Stimulated activated CD4-positive, alpha-beta T cell treated with anti-CD3 and anti-CD28 coated beads, Interleukin-2, amount 100 ng/mL, for 4 hours (primary cell): Measurements from ENCODE around the gene MARCHF6.
"Not testable (repeated sequence)": the region's sequence is repeated elsewhere in the genome, so short reads cannot be mapped to it uniquely, and the experiment has no call there.

ENCODE experiments used
- DNase-seq: peaks from one replicate; pipeline ENCODE4 v3.0.0-alpha.2; 2020; ENCODE audit warnings: low read depth

The MARCHF6 gene

GRCh38 chr5:10376544-10376943 lies 23.0 kb downstream of the MARCHF6 start:
- DNase-seq = no peak

GRCh38 chr5:10377081-10377480 lies 23.6 kb downstream of the MARCHF6 start:
- no peak for DNase-seq

- DNase-seq = no peak
Observed at GRCh38 chr5:10381803-10382202, 28.3 kb downstream of the MARCHF6 start.

- DNase-seq = no peak
Observed at GRCh38 chr5:10384483-10384882, 31.0 kb downstream of the MARCHF6 start.

DNA sequence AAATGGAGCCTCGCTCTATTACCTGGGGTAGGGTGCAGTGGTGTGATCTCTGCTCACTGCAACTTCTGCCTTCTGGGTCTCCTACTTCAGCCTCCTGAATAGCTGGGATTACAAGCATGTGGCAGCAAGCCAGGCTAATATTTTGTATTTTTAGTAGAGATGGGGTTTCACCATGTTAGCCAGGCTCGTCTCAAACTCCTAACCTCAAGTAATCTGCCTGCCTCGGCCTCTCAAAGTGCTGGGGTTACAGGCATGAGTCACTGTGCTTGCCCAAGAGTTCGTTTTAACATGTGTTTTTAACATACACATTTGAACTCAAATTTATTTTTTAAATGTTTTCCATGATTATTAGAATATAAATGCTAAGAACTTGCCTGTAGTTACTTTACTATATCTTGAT lies 34.2 kb downstream of the MARCHF6 start:
- no peak for DNase-seq

DNA sequence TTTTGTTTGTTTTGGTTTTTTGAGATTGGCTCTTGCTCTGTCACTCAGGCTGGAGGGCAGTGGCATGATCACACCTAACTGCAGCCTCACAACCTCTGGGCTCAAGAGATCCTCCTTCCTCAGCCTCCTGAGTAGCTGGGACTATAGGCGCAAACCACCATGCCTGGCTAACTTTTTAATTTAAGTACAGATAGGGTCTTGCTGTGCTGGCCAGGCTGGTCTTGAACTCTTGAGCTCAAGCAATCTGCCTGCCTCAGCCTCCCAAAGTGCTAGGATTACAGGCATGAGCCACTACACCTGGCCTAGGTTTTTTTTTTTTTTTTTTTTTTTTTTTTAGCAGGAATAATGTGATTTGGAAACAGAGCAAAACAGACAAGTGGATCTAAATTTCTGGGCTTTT lies 37.6 kb downstream of the MARCHF6 start:
- DNase-seq = no peak

DNA sequence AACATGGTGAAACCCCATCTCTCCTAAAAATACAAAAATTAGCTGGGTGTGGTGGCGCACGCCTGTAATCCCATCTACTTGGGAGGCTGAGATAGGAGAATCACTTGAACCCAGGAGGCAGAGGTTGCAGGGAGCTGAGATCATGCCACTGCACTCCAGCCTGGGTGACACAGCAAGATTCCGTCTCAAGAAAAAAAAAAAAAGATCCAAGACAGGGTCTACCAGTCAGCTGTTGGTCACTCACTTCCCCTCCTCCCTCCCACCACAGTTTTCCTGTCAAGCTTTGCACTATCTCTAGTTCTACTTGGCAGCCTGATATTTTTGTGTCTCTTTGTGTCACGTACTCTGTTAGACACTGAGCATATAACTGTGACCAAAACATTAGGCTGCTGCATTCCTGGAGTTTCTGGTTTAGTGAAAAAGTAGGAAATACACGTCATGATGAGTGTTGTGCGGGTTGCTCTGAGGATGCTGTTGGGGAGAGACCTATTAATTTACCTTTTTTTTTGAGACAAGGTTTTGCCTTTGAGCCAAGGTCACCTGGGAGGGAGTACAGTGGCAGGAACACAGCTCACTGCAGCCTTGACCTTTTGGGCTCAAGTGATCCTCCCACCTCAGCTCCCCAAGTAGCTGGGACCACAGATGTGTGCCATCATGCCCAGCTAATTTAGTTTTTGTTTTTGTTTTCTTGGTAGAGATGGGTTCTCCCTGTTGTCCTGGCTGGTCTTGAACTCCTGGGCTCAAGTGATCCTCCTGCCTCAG lies 39.3 kb downstream of the MARCHF6 start:
- not testable (repeated sequence) for DNase-seq

DNA sequence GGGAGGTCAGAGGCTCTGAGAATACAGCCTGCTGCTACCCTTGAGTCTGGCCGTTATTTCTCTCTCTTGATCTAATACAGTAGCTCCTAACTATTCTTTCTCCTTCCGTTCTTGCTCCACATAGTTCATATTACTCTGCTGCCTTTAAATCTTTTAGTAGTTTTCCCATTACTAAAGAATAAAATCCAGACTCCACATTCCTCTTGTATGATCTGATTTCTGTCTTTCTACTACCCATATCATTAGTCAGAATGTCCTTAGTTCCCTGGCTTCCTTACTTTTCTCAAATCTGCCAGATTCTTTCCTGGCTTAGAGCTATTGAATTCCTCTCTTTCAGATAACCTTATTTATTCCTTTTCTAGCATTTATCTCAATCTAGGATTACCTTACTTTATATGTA lies 40.0 kb downstream of the MARCHF6 start:
- DNase-seq = no peak

DNA sequence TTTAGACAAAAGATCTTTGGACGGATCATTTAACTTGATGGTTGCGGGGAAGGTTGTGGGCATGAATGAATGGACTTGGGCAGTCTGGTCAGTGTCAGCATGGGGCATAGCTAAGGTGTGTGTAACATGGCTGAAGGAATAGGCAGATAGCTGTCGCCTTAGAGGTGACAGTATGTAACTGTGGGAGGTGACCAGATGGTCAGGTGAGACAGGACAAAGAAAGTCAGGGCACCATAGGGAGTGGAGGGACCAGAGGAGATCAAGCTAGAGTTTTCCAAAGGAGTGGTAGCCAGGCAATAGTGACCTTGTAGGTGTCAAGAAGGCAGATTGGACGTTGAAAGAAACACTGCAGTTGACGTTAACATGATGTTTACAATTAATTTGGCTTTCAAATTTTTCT lies 43.1 kb downstream of the MARCHF6 start:
- DNase-seq = no peak

GRCh38 chr5:10399839-10400238 lies 46.3 kb downstream of the MARCHF6 start:
- DNase-seq = no peak

GRCh38 chr5:10400411-10400810 lies 46.9 kb downstream of the MARCHF6 start:
- DNase-seq = no peak

DNA sequence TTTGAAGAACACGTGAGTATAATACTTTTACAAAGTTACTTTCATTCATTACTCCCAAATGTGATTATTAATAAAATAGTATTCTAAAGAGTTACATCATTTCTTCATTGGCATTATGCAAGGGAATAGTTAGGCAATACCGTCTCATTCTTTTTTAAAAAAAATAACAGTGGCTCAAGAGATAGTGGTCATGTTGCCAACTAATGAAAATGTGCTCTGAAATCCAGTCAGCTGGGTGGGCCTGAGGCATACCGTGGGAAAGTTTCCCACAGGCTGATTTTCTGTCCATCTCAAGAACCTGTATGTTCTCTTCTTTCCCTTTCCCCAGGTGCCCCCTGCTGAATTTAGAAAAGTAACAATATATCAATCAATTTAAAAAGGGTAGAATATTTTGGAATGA lies 47.3 kb downstream of the MARCHF6 start:
- DNase-seq = no peak

GRCh38 chr5:10401498-10401897 lies 48.0 kb downstream of the MARCHF6 start:
- no peak for DNase-seq
